ENCODE results near the gene ARHGAP15.
"Not testable (repeated sequence)": the region's sequence is repeated elsewhere in the genome, so short reads cannot be mapped to it uniquely, and the experiment has no call there.

The ARHGAP15 gene

GRCh38 chr2:143085125-143085784 is 44.0 kb upstream of the ARHGAP15 start:
- H3F3A ChIP-seq (ENCODE audit: control insufficient read depth, insufficient read depth), result no peaks in the 10 kb centered on the region
- no peak overlapping the region for H3K4me3 ChIP-seq (ENCODE audit: low read length)
- no peaks in the 10 kb centered on the region for H3K27me3 ChIP-seq (ENCODE audit: control insufficient read depth, low read length)
- no peak overlapping the region for H3K27ac ChIP-seq (ENCODE audit: low read depth, low read length)
- no peaks in the 10 kb centered on the region for H4K20me1 ChIP-seq (ENCODE audit: control insufficient read depth, insufficient read depth, low read depth, low read length)
- H3K4me2 ChIP-seq (ENCODE audit: low read length), result no peak overlapping the region
- TF ChIP-seq CTCF (IDR thresholded peaks at IDR 0.05; ENCODE audit: low read depth, low read length, poor library complexity, severe bottlenecking), result no peak
- no peak for TF ChIP-seq EZH2phosphoT487 (IDR thresholded peaks at IDR 0.05; ENCODE audit: borderline replicate concordance, low read length)
- no peaks in the 10 kb centered on the region for H3K36me3 ChIP-seq (ENCODE audit: control insufficient read depth, low read length)
- no peaks in the 10 kb centered on the region for H3K79me2 ChIP-seq (ENCODE audit: control insufficient read depth, low read length)
- no peaks in the 10 kb centered on the region for H3K9me2 ChIP-seq (replicated peaks; ENCODE audit: control insufficient read depth, low read length)
- H3K9me3 ChIP-seq (ENCODE audit: control insufficient read depth, insufficient read depth, low read length), result no peaks in the 10 kb centered on the region
- no peaks in the 10 kb centered on the region for H3K4me1 ChIP-seq (ENCODE audit: control insufficient read depth, low read length)

- no peak overlapping the region for H3K27ac ChIP-seq (ENCODE audit: low read depth, low read length)
Observed at GRCh38 chr2:143087033-143087432, 42.2 kb upstream of the ARHGAP15 start.

DNA sequence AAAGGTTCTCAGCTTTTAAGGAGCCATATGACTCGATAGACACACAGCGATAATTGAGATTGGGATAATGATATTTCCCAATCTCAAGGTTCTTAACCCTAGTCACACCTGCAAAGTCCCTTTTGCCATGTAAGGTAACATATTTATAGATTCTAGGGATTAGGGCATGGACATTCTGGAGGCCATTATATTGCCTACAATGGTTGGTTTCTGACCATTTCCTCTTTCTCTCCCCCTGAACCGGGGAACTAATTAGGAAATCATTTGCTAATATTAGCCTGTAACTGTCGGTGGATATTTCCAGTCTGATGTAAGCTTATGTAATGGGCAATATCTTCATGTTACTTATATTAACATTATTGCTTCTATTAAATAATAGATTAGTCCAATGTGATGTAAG is 40.8 kb upstream of the ARHGAP15 start:
- H3K4me1 ChIP-seq (ENCODE audit: control insufficient read depth, low read length), result no peaks in the 10 kb centered on the region
- no peak overlapping the region for H3K4me3 ChIP-seq (ENCODE audit: low read length)
- H3F3A ChIP-seq (ENCODE audit: control insufficient read depth, insufficient read depth), result no peaks in the 10 kb centered on the region
- TF ChIP-seq CTCF (IDR thresholded peaks at IDR 0.05; ENCODE audit: low read depth, low read length, poor library complexity, severe bottlenecking) (no peak), EZH2phosphoT487 (IDR thresholded peaks at IDR 0.05; ENCODE audit: borderline replicate concordance, low read length) (no peak)
- H3K4me2 ChIP-seq (ENCODE audit: low read length), result no peak overlapping the region
- no peaks in the 10 kb centered on the region for H3K9me2 ChIP-seq (replicated peaks; ENCODE audit: control insufficient read depth, low read length)
- no peaks in the 10 kb centered on the region for H4K20me1 ChIP-seq (ENCODE audit: control insufficient read depth, insufficient read depth, low read depth, low read length)
- no peaks in the 10 kb centered on the region for H3K27me3 ChIP-seq (ENCODE audit: control insufficient read depth, low read length)
- no peaks in the 10 kb centered on the region for H3K79me2 ChIP-seq (ENCODE audit: control insufficient read depth, low read length)
- H3K27ac ChIP-seq (ENCODE audit: low read depth, low read length), result no peak overlapping the region
- no peaks in the 10 kb centered on the region for H3K36me3 ChIP-seq (ENCODE audit: control insufficient read depth, low read length)
- no peaks in the 10 kb centered on the region for H3K9me3 ChIP-seq (ENCODE audit: control insufficient read depth, insufficient read depth, low read length)

More at GRCh38 chr2:143087033-143087432, 42.2 kb upstream of the ARHGAP15 start:
- Histone ChIP-seq H3K79me2 (ENCODE audit: control insufficient read depth, low read length) (no peaks in the 10 kb centered on the region), H3K4me2 (ENCODE audit: low read length) (no peak overlapping the region), H3K4me1 (ENCODE audit: control insufficient read depth, low read length) (no peaks in the 10 kb centered on the region), H3K9me2 (replicated peaks; ENCODE audit: control insufficient read depth, low read length) (no peaks in the 10 kb centered on the region), H3K27me3 (ENCODE audit: control insufficient read depth, low read length) (no peaks in the 10 kb centered on the region), H3K9me3 (ENCODE audit: control insufficient read depth, insufficient read depth, low read length) (no peaks in the 10 kb centered on the region), H3K4me3 (ENCODE audit: low read length) (no peak overlapping the region), H3K36me3 (ENCODE audit: control insufficient read depth, low read length) (no peaks in the 10 kb centered on the region), H3F3A (ENCODE audit: control insufficient read depth, insufficient read depth) (no peaks in the 10 kb centered on the region), H4K20me1 (ENCODE audit: control insufficient read depth, insufficient read depth, low read depth, low read length) (no peaks in the 10 kb centered on the region)
- TF ChIP-seq CTCF (IDR thresholded peaks at IDR 0.05; ENCODE audit: low read depth, low read length, poor library complexity, severe bottlenecking) (no peak), EZH2phosphoT487 (IDR thresholded peaks at IDR 0.05; ENCODE audit: borderline replicate concordance, low read length) (no peak)

- not testable (repeated sequence) for H3K27ac ChIP-seq (ENCODE audit: low read depth, low read length); H3K4me1 ChIP-seq (ENCODE audit: control insufficient read depth, low read length); H3K4me3 ChIP-seq (ENCODE audit: low read length); H3K36me3 ChIP-seq (ENCODE audit: control insufficient read depth, low read length); H3K9me2 ChIP-seq (replicated peaks; ENCODE audit: control insufficient read depth, low read length); H3F3A ChIP-seq (ENCODE audit: control insufficient read depth, insufficient read depth); H3K4me2 ChIP-seq (ENCODE audit: low read length); H4K20me1 ChIP-seq (ENCODE audit: control insufficient read depth, insufficient read depth, low read depth, low read length); H3K27me3 ChIP-seq (ENCODE audit: control insufficient read depth, low read length); H3K79me2 ChIP-seq (ENCODE audit: control insufficient read depth, low read length); H3K9me3 ChIP-seq (ENCODE audit: control insufficient read depth, insufficient read depth, low read length)
Observed at GRCh38 chr2:143089520-143089919, 39.7 kb upstream of the ARHGAP15 start.
